Uterus (tissue), 2 donors: ENCODE measurements around the gene CCDC54.

Experiments
- POLR2A ChIP-seq, 2 donors: fragments of 450-650 bp; IDR thresholded peaks; one replicate each; pipeline ENCODE4 v1.6.1; 2016; ENCODE audit warnings: antibody characterized with exemption in 2 of 2, mild to moderate bottlenecking in 1 of 2, moderate library complexity in 1 of 2
- TF ChIP-seq, protein P1 (sequence below), 4 experiments: fragments of 200-600 bp in 2 of 4; fragments of 450-650 bp in 2 of 4; sonication (generic) in 2 of 4; IDR thresholded peaks; one replicate each; pipeline ENCODE4 v1.5.1; 2016 to 2019; ENCODE audit warnings: antibody characterized with exemption in 4 of 4, mild to moderate bottlenecking in 2 of 4, moderate library complexity in 1 of 4

DNA sequence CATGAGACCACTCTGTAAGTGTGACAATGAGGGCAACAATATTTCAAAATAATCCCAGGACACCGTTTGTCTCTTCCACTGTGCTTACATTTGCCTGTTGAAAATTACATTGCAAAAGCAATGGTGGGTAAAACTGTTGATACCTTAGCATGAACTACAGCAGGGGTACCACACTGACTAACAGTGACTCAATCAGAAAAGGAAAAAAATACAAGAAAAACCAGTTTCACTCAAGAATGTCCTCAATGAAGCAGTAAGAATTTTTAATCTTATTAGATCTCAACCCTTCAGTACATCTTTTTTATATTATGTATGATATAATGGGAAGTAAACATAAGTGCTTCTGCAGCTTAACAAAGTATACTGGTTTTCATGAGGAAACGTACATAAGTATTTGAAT, 1.6 kb upstream of the CCDC54 start:
- TF ChIP-seq, protein P1, sequence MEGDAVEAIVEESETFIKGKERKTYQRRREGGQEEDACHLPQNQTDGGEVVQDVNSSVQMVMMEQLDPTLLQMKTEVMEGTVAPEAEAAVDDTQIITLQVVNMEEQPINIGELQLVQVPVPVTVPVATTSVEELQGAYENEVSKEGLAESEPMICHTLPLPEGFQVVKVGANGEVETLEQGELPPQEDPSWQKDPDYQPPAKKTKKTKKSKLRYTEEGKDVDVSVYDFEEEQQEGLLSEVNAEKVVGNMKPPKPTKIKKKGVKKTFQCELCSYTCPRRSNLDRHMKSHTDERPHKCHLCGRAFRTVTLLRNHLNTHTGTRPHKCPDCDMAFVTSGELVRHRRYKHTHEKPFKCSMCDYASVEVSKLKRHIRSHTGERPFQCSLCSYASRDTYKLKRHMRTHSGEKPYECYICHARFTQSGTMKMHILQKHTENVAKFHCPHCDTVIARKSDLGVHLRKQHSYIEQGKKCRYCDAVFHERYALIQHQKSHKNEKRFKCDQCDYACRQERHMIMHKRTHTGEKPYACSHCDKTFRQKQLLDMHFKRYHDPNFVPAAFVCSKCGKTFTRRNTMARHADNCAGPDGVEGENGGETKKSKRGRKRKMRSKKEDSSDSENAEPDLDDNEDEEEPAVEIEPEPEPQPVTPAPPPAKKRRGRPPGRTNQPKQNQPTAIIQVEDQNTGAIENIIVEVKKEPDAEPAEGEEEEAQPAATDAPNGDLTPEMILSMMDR (IDR thresholded peaks at IDR 0.05), result no peak
- TF ChIP-seq POLR2A (IDR thresholded peaks at IDR 0.05), result no peak
